HG03457 (cell line): ENCODE measurements around the gene PLAC8.
"Not testable (repeated sequence)": the region's sequence is repeated elsewhere in the genome, so short reads cannot be mapped to it uniquely, and the experiment has no call there.

Experiments
- ATAC-seq: cut with Tn5 transposase; IDR thresholded peaks from one replicate; pipeline ENCODE4 v1.9.1; 2021; ENCODE audit warnings: moderate number of reproducible peaks; ENCODE audit not compliant: unreplicated experiment

PLAC8 gene, protein sequence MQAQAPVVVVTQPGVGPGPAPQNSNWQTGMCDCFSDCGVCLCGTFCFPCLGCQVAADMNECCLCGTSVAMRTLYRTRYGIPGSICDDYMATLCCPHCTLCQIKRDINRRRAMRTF

DNA sequence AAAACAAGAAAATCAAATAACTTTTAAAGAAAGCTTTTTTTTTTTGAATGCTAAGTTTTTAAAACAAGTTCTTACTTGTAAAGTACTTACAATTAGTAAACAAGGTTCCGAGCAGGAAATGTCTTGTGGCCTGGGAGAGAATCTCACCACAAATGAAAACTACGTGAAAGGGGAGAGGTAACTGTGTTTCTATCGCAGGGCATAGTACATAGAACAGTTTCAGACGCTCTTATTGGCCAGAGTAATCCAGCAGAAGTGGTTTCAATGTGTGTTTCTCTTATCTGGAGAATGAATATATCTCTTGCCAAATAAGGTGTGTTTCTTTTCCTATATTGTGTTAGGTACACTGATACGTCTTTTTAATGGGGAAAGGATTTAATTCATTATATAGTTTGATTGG, at the start of gene PLAC8:
Gene PLAC8 (minus strand): TSS at position 154 of the 400 bp plus-strand sequence. CDS start 6,808 bp downstream, outside the sequence.
- no peak for ATAC-seq

DNA sequence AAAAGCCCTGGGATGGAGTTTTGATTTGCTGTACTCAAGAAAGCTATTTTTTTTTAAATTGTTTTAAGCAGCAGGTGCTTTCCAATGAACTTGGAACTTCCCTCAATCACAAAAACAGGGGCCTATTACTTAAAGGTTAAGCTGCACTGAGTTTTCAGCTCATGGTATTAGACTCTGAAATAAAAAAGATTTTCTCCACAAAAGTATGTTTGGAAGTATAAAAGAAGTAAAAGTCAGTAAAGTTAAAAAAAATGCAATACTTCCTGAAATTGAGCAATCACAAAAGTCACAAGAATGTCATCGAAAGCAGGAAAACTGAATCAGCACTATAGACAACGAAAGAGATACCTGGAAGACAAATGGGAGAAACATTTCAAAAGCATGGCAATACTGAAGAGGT, 38.9 kb upstream of the PLAC8 start:
- ATAC-seq, result no peak

DNA sequence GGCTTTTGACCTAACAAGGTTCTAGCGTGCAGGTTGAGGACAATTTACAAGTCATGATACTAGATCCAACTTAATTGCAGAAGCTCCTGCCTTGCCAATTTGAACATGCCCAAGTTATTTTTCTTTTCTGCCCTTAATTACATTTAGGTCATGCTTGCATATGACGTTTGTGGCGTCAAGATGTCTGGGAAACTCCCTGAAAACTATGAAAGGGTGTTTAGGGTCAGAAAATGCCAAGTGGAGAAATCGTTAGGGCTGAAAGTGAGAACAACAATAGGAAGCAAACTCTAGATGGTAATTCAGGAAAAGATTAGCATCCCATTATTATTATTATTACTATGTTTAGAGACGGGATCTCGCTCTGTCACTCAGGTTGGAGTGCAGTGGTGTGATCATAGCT, 38.2 kb upstream of the PLAC8 start:
- no peak for ATAC-seq

DNA sequence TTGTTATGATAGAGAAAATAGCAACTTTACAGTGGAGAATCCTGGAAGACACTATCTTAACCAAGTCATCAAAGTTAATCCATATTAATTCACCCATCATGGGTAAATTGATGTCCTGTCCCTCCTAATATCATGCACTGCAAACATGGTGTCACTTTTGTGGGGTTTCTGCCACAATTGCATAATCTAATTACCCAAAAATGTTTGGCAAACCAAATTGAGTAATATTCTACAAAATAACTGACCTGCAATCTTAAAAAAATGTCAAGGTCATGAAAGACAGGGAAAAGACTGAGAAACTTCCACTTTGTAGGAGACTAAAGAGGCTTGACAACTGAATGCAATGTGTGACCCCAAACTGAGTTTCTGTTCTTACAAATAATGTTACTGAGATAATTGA, 37.1 kb upstream of the PLAC8 start:
- ATAC-seq, result no peak

DNA sequence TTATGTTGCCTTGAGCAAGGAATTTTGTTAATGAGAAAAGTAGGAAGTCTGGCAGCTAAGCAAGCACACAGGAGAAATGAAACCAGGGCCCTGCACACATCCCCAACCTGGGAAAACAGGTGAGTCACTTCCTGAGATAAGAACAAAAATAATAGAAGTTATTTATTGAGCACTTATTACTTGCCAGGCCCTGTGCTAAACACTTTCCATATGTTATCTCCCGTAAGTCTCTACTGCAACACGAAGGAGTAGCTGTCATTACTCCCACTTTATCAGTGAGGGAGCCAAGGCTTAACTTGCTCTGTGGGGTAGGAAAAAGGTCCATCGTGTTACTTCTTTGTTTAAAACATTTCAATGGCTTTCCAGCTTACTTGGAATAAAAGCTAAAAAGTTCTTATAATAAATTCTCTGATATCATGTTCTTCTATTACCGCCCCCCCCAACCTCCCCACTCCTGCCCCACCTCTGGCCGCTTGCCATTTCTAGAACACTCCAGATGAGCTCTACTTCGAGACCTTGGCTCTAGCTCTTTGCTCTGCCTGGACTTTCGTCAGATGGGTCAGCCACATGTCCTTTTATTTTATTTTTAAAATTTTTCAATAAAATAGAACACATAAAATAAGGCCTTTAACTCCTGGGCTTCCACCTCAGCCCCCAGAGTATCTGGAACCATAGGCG, 36.3 kb upstream of the PLAC8 start:
- ATAC-seq, result no peak

DNA sequence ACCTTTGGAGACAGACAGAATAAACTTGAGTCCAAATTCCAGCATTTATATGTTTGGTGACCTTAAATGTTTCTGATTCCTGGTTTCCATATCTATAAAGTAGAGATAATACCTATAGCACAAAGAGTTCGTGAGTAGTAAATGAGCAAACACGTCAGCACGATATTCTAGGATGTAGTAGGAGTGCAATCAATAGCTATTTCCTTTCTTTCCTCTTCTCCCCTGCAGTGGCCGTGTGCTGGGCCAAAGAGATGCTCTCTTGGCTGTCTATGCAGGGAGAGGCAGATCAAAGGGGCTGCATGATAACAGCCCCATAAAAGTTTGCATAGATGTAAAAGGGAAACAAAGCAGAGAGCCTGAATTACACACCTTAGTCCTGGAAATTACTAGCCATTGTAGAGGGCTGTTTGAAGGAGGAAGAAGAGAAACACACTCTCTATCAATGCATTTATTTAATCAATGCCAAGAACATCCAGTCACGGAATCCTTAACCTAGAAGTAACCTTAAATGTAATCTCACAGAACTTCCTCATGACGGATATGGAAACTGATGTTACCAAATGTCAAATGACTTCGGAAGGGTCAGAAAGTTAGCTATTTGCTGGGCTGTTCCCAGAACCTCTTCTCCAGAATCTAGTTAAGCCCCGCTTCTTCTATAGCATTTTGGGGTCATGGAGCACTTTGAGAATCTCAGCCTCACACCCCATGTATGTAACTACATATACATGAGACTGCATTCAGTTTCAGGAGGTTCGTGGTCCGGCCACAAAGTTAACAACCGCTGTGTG, 35.5 kb upstream of the PLAC8 start:
- no peak for ATAC-seq

DNA sequence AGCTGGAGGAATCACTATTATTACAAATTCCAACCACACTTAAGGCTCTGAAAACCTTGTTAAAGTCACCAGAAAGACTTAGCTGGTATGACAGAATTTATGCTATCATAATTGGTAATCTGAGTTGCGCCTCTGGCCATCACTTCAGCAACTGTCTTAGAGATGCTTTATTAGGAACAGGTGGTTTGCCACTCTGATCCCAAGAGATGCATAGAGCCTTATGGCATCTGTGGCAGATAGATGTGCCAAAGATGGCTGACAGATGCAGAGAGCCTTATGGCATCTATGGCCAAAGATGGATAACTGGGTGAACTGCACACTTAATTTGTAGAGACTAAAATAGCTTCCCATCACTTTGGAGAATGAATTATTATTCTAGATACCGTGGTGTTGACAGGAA, 32.3 kb upstream of the PLAC8 start:
- no peak for ATAC-seq

DNA sequence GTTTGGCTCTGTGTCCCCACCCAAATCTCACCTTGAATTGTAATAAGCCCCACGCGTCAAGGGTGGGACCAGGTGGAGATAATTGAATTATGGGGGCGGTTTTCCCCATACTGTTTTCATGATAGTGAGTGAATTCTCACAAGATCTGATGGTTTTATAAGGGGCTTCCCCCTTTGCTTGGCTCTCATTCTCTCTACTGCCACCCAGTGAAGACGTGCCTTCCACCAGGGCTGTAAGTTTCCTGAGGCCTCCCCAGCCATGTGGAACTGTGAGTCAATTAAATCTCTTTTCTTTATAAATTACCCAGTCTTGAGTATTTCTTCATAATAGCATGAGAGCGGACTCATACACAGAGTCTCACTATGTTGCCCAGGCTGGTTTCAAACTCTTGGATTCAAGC, 31.2 kb upstream of the PLAC8 start:
- ATAC-seq, result not testable (repeated sequence)

DNA sequence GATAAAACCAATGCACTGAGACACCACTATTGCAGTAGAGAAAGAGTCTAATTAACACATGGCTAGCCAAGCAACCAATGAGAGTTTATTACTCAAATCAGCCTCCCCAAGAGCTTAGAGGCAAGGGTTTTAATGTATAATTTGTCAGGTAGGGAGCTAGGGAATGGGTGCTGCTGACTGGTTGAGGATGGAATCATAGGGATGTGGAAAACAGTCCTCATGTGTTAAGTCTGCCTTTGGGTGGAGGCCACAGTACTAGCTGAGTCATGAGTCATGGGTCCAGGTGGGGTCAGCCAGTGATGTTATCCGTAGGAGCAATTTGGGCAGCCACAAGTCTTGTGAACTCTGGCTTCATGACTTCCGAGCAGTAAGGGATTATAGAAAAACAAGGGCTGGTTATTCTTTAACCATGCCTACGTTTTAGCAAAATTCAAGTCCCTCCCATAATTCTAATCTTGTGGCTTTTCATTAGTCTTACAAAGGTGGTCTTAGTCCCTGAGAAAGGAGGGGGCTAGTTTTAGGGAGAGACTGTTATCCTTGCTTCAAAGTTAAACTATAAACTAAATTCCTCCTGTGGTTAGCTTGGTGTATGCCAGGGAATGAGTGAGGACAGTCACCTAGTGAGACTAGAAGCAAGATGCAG, 25.1 kb upstream of the PLAC8 start:
- ATAC-seq, result no peak

DNA sequence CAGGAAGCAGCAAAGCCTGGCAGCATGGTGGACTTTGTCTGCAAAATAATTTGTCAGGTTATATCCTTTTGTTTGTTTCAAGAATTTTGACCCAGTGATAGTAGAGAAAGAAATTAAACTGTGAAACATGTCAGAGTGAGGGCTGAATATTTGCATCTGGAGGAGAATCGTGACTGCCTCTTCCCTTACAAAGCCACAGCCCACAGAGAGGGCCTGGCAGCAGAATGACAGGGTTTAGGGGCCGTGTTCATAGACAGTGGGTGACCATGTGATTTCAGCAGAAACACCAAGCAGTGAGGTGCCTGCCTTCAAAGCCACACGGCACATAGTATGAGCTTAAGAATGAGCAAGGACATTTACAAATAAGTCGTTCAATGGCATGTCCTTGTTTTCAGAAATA, 24.4 kb upstream of the PLAC8 start:
- ATAC-seq, result no peak

DNA sequence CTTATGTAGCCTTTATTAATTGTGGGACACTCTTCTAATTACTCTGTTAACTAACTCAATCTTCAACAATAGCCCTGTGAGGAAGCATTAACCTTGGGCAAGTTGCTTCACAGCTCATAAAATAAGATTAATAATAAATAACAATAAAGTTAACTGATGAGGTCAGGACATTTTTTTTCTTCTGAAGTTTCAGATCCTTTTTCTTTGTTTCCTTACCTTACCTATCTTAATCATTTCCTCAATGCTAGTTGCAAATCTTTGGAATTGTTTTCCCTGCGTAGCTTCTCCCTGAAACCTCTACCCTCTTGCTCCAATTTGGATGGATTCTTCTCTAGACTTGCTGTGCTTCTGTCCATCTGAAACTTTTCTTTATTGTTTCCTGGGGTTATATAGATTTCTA, 17.5 kb upstream of the PLAC8 start:
- no peak for ATAC-seq

DNA sequence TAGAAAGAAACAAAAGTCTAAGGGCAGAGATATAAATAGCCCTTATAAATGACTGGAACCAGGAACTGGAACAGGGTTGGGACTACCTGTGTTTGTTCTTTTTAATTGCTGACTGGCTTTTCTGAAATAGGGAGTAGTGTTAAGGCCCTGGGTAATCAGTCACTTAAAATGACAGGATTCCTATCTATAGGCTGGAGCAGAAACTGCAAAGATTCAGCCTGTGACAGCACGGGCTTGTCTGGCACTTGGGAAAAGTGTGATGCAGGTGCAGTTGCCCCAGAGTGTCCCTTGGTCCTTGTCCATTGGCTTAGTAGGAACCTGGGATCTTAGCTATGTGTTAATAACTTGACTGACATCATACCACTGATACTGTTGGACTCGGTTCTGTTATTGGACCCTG, 14.7 kb upstream of the PLAC8 start:
- no peak for ATAC-seq

DNA sequence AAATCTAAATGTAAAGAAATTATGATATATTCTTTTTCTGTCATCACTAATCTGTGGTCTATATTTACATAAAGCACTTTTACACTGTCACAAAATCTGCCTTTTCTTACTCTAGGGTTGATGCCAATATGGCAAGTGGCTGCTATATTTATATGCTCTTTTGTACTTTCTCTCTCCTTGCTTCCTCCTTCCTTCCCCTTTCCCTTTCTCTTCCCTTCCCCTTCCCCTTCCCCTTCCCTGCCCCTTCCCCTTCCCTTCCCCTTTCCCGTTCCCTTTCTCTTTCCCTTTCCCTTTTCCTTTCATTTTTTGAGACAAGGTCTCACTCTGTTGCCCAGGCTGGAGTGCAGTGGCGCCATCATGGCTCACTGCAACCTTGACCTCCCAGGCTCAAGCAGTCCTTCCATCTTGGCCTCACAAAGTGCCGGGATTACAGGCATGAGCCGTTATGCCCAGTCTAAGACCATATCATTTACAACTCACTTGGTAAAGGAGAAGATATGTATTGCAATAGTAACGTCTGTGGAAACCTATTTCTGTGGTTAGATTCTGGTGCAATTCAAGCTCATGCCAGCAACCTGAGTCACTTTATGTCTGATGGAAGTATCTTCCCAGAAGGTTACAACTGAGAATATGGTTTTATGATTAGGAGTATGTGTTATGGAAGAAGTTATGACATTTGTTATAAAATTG, 13.9 kb upstream of the PLAC8 start:
- no peak for ATAC-seq

DNA sequence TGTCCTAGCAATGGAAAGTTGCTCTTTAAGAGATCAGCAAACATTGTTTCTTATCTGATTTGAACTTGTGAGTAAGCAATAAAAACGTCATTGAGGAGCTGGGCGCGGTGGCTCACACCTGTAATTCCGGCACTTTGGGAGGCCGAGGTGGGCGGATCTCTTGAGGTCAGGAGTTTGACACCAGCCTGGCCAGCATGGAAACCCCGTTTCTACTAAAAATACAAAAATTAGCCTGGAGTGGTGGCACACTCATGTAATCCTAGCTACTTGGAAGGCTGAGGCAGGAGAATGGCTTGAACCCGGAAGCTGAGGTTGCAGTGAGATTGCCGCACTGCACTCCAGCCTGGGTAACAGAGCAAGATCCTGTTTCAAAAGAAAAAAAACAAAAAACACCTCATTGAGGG, 11.2 kb upstream of the PLAC8 start:
- no peak for ATAC-seq

DNA sequence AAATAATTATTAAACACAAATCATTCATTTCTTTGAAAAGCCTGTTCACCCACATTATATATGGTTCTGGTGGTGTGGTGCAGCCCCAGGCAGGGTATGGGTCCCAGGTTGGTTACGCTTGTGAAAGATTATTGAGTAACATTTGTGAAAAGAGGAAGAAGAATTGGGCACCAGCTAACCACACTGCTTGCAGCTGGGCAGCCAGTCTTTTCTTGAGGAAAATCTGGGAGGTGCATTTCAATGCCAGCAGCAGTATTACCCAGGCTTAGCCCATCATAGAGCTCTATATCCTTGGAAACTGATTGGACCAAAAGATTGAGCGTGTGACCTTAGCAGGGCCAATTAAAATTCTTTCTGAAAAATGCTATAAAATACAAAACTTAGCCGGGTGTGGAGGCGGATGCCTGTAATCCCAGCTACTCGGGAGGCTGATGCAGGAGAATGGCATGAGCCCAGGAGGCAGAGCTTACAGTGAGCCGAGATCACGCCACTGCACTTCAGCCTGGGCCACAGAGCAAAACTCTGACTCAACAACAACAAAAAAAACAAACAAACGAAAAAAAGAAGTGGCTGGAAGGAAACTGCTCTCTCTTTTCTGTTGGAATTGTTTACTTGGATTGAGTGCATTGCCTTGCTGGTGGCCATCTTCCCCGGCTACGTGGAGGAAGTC, 9.7 kb upstream of the PLAC8 start:
- ATAC-seq, result no peak

DNA sequence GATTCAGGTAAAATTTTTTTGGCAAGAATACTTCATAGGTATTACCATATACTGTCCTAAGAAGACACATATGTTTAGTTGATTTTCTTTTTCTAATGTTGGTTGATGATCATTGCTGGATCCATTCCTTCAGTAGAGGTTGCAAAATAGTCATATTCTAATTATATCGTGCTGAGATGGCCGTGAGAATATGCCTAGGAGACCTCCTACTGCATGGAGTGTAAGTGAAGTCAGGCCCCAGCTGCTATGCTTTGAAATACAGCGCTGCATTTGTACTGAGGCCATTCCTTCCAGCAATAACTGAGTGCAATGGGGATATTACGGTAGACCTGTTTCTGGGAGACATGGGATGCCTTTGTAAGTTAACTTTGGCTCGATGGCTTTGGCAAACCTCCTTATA, 6.7 kb upstream of the PLAC8 start:
- ATAC-seq, result no peak

DNA sequence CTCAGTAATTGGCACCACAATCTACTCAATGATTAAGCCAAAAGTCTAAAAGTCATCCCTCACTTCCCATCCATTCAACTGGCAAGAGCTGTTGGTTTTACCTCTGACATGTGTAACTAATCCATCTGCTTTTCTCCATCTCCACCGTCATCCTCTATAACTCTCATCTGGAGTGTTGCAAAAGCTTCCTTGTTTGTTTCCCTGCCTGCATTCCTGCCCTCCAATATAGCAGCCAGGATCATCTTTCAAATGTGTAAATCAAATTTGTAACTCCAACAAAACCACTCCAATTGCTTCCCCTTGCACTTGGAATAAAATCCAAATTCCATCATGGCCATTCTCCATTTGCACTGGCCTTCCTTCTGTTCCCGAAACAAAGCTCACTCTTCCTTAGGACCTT, 4.3 kb upstream of the PLAC8 start:
- ATAC-seq, result no peak

DNA sequence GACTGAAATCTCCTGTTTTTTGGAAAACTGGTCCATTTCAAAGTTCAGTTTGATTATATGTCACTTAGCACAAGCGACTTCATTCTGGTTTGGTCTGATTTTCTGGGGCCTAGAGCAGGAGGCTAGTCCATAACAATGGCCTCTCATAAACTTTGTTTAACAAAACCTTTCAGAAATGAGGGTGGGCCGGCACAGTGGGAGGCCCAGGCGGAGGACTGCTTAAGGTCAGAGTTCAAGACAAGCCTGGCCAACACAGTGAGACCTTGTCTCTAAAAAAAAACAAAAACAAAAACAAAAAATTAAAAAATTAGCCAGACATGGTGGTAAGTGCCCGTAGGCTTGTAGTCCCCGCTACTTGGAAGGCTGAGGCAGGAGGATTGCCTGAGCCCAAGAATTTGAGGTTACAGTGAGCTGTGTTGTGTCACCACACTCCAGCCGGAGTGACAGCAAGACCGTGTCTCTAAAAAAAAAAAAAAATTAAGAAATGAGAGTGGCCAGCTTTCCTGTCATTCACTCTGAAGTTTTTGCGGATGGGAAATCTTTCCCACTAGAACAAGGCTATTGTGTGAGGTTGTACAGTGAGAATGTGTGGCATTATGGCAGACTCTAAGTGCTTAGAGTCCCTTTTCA, 1.2 kb upstream of the PLAC8 start:
- ATAC-seq, result no peak

DNA sequence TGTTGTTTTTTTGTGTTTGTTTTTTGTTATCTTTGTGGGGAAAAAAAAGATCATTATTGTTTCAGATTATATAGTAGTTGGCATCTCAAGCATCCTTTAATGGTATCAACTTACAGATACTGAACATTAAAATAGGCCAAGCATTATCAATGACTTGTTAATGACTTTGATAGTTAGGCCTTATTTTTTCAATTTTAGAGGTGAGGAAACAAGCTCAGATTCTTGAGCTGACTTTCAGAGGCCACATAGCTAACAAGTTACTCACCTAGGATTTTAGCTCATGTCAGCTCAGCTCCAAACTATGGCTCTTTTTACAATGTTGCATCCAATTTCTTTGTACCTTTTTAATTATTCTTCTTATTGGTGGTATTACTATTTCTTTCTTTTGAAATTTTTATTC, 471 bp upstream of the PLAC8 start:
- no peak for ATAC-seq

DNA sequence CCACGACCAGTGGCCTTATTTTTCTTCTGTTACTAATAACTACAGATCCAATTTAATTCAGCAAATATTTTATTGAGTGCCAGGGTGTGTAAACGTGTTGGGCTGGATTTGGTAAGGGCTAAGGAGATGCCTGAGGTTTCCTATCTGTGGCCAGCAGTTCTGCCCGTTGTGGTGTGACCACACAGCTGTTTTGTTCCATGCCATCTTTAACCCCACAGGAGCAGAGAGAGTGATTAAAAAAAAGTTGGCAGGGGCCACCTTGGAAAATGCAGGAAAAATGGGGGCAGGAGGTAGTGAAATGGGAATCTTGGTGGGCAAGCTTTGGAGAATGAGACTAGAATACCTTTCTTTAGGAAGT, 1.1 kb downstream of the PLAC8 start:
- no peak for ATAC-seq
